ENCODE data around the gene LIMK1.
A peak's percentile ranks its signal among the peaks of the same experiment; 100 is the strongest.

Gene LIMK1

GRCh38 chr7:74058486-74058885, 25.1 kb upstream of the LIMK1 start:
- H3K27me3 ChIP-seq (replicated peaks; ENCODE audit: control insufficient read depth, insufficient read depth, low read length), result no peaks in the 10 kb centered on the region; the same call in 1 of the 2 replicates
- no peak overlapping the region for H3K4me3 ChIP-seq (replicated peaks; ENCODE audit: low read depth, low read length)
- no peaks in the 10 kb centered on the region for H3K36me3 ChIP-seq (ENCODE audit: control insufficient read depth, insufficient read depth, low read length)
- no peak for TF ChIP-seq CTCF (IDR thresholded peaks at IDR 0.05; ENCODE audit: insufficient read depth, low read length, poor library complexity, severe bottlenecking)
- no peak for DNase-seq (ENCODE audit: extremely low read depth, insufficient read length)

DNA sequence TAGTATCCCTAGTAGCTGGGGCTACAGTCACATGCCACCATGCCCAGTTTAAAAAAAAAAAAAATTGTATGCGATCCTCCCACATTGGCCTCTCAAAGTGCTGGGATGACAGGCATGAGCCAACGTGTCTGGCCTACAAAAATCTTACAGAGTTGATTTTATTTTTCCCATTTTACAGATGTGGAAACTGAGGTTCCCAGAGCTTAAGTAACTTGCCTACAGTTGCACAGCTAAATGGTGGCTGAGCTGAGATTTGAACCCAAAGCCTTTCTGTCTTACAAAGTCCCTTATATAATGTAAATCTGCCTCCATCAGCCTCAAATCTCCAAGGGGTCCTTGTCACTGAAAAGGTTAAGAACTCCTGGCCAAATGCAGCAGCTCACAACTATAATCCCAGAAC, 24.6 kb upstream of the LIMK1 start:
- Histone ChIP-seq H3K36me3 (ENCODE audit: control insufficient read depth, insufficient read depth, low read length) (no peaks in the 10 kb centered on the region), H3K4me3 (replicated peaks; ENCODE audit: low read depth, low read length) (no peak overlapping the region), H3K27me3 (replicated peaks; ENCODE audit: control insufficient read depth, insufficient read depth, low read length) (no peaks in the 10 kb centered on the region; the same call in 1 of the 2 replicates)
- TF ChIP-seq CTCF (IDR thresholded peaks at IDR 0.05; ENCODE audit: insufficient read depth, low read length, poor library complexity, severe bottlenecking), result no peak
- no peak for DNase-seq (ENCODE audit: extremely low read depth, insufficient read length)

DNA sequence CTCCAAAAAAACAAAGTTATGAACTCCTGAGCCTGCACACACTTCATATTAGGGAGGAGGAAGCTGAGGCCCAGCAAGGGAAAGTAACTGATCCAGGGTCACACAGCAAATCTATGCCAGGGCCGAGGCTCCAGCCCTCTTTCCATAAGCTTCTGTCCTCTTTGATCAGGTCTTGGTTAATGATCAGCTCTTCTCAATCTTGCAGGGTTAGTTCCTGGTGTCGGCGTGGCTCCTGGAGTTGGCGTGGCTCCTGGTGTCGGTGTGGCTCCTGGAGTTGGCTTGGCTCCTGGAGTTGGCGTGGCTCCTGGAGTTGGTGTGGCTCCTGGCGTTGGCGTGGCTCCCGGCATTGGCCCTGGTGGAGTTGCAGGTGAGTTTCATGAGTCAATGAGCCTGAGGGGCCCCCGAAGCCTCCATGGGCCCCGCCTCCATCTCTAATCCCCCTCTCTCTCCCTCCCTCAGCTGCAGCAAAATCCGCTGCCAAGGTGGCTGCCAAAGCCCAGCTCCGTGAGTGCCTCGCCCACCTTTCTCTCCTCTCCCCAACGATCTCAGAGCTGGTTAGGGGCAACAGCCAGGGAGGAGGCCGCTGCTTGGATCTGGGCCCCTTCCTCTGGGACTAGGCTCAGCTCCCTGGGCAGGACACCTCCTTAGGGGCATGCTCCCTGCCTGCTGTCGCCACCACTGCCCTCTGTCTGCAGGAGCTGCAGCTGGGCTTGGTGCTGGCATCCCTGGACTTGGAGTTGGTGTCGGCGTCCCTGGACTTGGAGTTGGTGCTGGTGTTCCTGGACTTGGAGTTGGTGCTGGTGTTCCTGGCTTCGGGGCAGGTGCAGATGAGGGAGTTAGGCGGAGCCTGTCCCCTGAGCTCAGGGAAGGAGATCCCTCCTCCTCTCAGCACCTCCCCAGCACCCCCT, 23.7 kb upstream of the LIMK1 start:
- H3K4me3 ChIP-seq (replicated peaks; ENCODE audit: low read depth, low read length), result no peak overlapping the region
- no peaks in the 10 kb centered on the region for H3K36me3 ChIP-seq (ENCODE audit: control insufficient read depth, insufficient read depth, low read length)
- no peaks in the 10 kb centered on the region; the same call in 1 of the 2 replicates for H3K27me3 ChIP-seq (replicated peaks; ENCODE audit: control insufficient read depth, insufficient read depth, low read length)
- TF ChIP-seq CTCF (IDR thresholded peaks at IDR 0.05; ENCODE audit: insufficient read depth, low read length, poor library complexity, severe bottlenecking), result no peak
- no peak for DNase-seq (ENCODE audit: extremely low read depth, insufficient read length)

GRCh38 chr7:74061840-74062539, 21.6 kb upstream of the LIMK1 start:
- Histone ChIP-seq H3K27me3 (replicated peaks; ENCODE audit: control insufficient read depth, insufficient read depth, low read length) (no peaks in the 10 kb centered on the region; the same call in 1 of the 2 replicates), H3K36me3 (ENCODE audit: control insufficient read depth, insufficient read depth, low read length) (no peaks in the 10 kb centered on the region), H3K4me3 (replicated peaks; ENCODE audit: low read depth, low read length) (no peak overlapping the region)
- TF ChIP-seq CTCF (IDR thresholded peaks at IDR 0.05; ENCODE audit: insufficient read depth, low read length, poor library complexity, severe bottlenecking), result no peak
- peak; percentile 78 for DNase-seq (ENCODE audit: extremely low read depth, insufficient read length)

GRCh38 chr7:74063223-74063641, 20.4 kb upstream of the LIMK1 start:
- no peak for TF ChIP-seq CTCF (IDR thresholded peaks at IDR 0.05; ENCODE audit: insufficient read depth, low read length, poor library complexity, severe bottlenecking)
- H3K27me3 ChIP-seq (replicated peaks; ENCODE audit: control insufficient read depth, insufficient read depth, low read length), result no peaks in the 10 kb centered on the region
- H3K4me3 ChIP-seq (replicated peaks; ENCODE audit: low read depth, low read length), result no peak overlapping the region
- H3K36me3 ChIP-seq (ENCODE audit: control insufficient read depth, insufficient read depth, low read length), result no peaks in the 10 kb centered on the region
- DNase-seq (ENCODE audit: extremely low read depth, insufficient read length), result no peak
